HUES64 (cell line): ENCODE measurements around the gene GARS1.

Experiments
- H3K27ac ChIP-seq: 2 replicates; pipeline ENCODE4 v1.7.0; 2013; ENCODE audit warnings: low read depth, low read length, inconsistent platforms
- H3K27me3 ChIP-seq: 2 replicates; pipeline ENCODE4 v1.6.1; 2013; ENCODE audit warnings: mild to moderate bottlenecking, low read length; ENCODE audit not compliant: insufficient read depth
- H3K36me3 ChIP-seq: 2 replicates; pipeline ENCODE4 v1.6.1; 2013; ENCODE audit warnings: mild to moderate bottlenecking, low read length; ENCODE audit not compliant: insufficient read depth
- H3K4me1 ChIP-seq: 2 replicates; pipeline ENCODE4 v1.6.1; 2013; ENCODE audit warnings: mild to moderate bottlenecking, low read length, moderate library complexity; ENCODE audit not compliant: insufficient read depth
- H3K4me3 ChIP-seq: 2 replicates; pipeline ENCODE4 v1.5.1; 2013; ENCODE audit warnings: mild to moderate bottlenecking, low read length, moderate library complexity
- H3K9ac ChIP-seq: 2 replicates; pipeline ENCODE4 v1.6.1; 2013; ENCODE audit warnings: mild to moderate bottlenecking, low read depth, low read length
- H3K9me3 ChIP-seq: 2 replicates; pipeline ENCODE4 v1.6.1; 2013; ENCODE audit warnings: low read depth, low read length; ENCODE audit not compliant: insufficient read depth
- WGBS: fragments of 150-250, 120-280 bp; methylation state at CpG from one replicate; pipeline ENCODE4 v1.1.7; 2013; ENCODE audit warnings: missing lambda C conversion rate; 5-methylcytosine and 5-hydroxymethylcytosine counted together

Gene GARS1

DNA sequence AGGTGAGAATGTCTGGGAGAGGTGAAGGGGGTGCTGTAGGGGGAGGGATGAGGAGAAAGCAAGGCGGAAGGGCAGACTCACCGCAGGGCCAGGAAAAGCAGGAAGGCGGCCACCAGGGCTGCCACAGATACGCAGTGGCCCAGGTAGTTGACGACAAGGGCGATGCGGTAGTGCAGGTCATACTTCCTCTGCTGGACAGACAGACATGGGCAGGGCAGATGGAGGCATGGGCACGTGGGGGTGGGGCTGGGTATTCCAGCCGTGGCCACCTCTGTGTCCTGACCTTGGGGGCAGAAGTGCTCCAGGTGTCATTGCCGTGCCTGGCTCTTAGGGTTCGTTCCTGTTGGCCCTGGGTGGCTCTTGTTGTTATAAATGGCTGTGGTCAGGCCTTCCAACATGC, 70.8 kb downstream of the GARS1 start:
- 90% methylated on average over 11 of the region's 11 CpGs for WGBS
- no peaks in the 10 kb centered on the region for H3K4me1 ChIP-seq
- H3K9ac ChIP-seq = no peak overlapping the region
- no peaks in the 10 kb centered on the region for H3K27me3 ChIP-seq
- H3K9me3 ChIP-seq = no peaks in the 10 kb centered on the region
- no peaks in the 10 kb centered on the region for H3K36me3 ChIP-seq
- no peak overlapping the region for H3K4me3 ChIP-seq
- no peak overlapping the region for H3K27ac ChIP-seq

DNA sequence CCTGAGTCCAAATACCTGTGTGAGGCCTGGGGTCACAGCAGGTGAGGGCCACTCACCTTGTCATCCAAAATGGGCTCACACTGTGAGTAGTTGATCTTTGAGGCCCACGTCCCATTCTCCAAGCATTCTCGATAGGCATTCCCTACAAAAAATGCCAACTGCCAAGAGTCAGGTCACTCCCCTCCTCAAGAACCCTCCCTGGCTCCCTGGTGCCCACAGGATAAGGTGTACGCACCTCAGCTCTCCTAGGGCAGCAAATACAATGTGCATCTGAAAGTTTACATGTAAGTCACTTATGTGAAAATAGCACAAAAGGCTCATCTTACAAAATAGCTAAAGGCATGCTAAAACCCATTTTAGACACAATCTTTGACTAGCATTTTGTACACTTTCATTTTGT, 72.5 kb downstream of the GARS1 start:
- no peak overlapping the region for H3K4me3 ChIP-seq
- H3K9ac ChIP-seq = no peak overlapping the region
- no peaks in the 10 kb centered on the region for H3K4me1 ChIP-seq
- H3K27me3 ChIP-seq = no peaks in the 10 kb centered on the region
- whole genome bisulfite sequencing = 85% methylated on average over 3 of the region's 3 CpGs
- H3K36me3 ChIP-seq = no peaks in the 10 kb centered on the region
- H3K9me3 ChIP-seq = no peaks in the 10 kb centered on the region
- no peak overlapping the region for H3K27ac ChIP-seq

DNA sequence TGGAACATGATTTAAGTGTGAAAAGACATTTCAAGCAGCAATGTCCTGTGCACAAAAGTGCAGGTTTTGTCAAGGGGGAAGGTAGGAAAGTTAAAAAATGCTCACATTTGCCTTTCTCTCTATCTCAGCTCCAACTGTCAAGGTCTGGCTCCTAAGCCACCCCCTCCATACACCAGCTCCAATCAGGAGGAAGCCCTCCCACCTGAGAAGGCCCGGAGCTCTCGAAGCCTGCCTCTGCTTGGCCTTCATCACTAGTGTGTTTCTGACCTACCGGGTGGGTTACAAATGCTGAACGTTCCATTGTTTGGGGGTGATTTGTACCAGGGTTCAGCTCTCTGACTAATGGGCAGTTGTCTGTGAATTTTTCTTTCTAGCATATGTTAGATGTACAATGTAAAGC, 73.4 kb downstream of the GARS1 start:
- Histone ChIP-seq H3K4me1 (no peaks in the 10 kb centered on the region), H3K9me3 (no peaks in the 10 kb centered on the region), H3K36me3 (no peaks in the 10 kb centered on the region), H3K4me3 (no peak overlapping the region), H3K27me3 (no peaks in the 10 kb centered on the region), H3K9ac (no peak overlapping the region), H3K27ac (no peak overlapping the region)
- WGBS = 81% methylated on average over 4 of the region's 4 CpGs

DNA sequence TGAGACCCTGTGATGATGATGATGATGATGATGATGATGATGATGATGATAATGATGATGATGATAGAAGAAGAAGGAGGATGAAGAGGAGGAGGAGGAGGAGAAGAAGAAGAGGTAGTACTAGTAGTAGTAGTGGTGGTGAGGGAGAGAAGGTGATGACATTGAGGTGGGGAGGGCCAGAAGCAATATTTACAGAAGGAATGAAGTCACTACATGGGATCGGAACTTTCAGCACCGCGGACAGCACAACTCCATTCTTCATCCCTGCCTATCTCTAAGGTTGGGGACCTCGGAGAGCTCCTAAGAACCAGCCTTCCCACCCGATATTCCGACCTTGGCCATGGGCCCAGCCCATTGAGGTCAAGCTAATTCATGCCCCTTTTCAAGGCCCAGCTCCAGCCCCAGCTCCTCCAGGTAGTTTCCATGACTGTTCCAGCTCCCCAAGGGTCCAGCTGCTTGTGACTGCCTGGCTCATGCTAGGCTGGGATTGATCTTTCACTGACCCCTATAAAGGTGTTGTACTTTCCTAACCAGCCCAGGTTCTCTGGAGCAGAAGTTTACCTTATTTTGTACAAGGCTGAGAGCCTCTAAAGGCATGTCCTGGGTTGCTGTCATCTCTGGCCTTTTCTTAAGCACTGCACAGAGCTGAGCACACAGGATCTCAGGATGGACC, 77.3 kb downstream of the GARS1 start:
- Histone ChIP-seq H3K9ac (no peak overlapping the region), H3K9me3 (no peaks in the 10 kb centered on the region), H3K27ac (no peak overlapping the region)

DNA sequence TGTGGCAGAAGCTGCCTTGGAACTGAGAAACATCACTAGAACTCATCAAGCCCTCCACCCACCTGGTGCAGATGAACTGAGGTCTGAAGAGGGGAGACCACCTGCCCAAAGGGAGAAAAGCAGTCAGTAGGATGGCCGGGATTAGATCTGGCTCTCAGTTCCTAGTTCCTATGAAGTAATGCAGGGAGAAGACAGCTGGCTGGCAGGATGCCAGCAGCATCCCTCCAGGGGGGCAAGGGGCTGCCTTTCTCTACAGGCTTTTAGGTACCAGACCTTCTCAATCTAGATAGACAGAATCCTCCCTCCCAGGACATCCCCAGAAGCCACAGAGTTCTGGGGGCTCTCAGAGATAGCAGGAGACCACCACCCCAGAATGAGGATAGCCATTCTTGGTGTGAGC, 79.7 kb downstream of the GARS1 start:
- Histone ChIP-seq H3K4me3 (no peak overlapping the region), H3K9ac (no peak overlapping the region), H3K9me3 (no peaks in the 10 kb centered on the region), H3K27me3 (peaks cover 4% of the 10 kb centered on the region), H3K36me3 (no peaks in the 10 kb centered on the region), H3K4me1 (peaks cover 3% of the 10 kb centered on the region; the same call in 1 of the 2 replicates), H3K27ac (no peak overlapping the region)
- 82% methylated on average over 1 of the region's 1 CpG for WGBS

More for the DNA sequence above, 77.3 kb downstream of the GARS1 start:
- Histone ChIP-seq H3K4me1 (no peaks in the 10 kb centered on the region), H3K4me3 (no peak overlapping the region), H3K27me3 (no peaks in the 10 kb centered on the region), H3K36me3 (no peaks in the 10 kb centered on the region)
- WGBS = 12% methylated on average over 6 of the region's 6 CpGs

DNA sequence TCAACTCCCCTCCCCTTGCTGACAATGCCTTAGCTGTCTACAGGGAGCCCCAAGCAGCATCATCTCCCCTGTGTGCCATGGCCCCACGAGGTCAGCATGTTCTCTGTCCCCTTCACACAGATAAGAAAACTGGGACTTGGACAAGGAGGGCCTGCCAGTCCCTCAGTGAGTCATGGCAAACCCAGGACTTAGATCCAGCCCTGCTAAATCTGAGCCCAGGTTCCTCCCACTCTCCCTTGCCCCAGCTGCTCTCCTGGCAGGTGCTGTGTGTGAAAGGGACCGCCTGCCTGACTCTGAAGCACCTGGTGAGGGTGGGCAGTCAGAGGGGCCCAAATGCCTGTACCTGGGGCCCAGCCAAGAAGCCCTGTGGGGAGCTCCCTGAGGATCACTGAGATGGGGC, 80.2 kb downstream of the GARS1 start:
- Histone ChIP-seq H3K9me3 (no peaks in the 10 kb centered on the region), H3K4me1 (peaks cover 3% of the 10 kb centered on the region; the same call in 1 of the 2 replicates), H3K27ac (no peak overlapping the region), H3K4me3 (no peak overlapping the region), H3K36me3 (no peaks in the 10 kb centered on the region), H3K27me3 (peaks cover 9% of the 10 kb centered on the region), H3K9ac (no peak overlapping the region)
- 42% methylated on average over 2 of the region's 2 CpGs for WGBS

DNA sequence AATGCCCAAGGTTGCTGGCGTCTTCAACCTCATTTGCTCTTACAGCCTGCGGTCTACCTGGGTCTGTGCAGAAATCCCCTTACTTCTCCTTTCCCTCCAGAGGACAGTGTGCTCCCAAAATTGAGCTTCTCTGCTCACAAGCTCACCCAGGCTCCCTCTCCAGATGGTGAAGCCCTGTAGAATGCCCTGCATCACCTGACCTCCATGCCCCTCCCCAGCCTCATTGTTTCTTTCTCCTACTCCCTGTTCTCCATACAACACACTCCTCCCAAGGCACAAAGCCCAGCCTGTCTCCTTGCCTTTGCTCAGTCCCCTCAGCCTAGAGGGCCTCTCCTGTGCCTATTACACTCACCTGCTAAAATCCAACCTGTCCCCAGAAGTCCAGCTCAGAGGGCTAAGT, 84.1 kb downstream of the GARS1 start:
- H3K27ac ChIP-seq = no peak overlapping the region
- WGBS = 88% methylated on average over 2 of the region's 2 CpGs
- no peak overlapping the region for H3K4me3 ChIP-seq
- H3K27me3 ChIP-seq = peaks cover 47% of the 10 kb centered on the region
- no peaks in the 10 kb centered on the region for H3K36me3 ChIP-seq
- no peak overlapping the region for H3K9ac ChIP-seq
- H3K4me1 ChIP-seq = peaks cover 3% of the 10 kb centered on the region
- no peaks in the 10 kb centered on the region for H3K9me3 ChIP-seq

DNA sequence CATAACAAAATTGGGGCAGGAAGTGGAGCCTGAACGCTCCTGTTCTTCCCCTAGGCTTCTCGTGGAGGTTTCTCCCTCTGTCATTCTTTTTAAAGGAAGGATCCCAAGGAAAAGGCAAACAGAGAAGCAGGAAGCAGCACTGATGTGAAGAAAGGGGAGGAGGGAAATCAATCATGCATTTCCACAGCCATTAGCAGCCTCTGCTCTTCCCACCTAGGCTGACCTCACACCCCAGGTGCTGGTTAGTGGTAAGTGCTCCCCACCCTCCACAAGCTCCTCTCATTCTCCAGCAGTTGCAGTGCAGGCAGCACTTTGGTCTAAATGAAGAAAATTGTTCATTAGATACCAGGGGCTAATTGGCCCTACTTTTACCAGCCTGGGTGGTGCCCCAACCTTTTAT, 85.0 kb downstream of the GARS1 start:
- H3K36me3 ChIP-seq = no peaks in the 10 kb centered on the region
- peaks cover 3% of the 10 kb centered on the region for H3K4me1 ChIP-seq
- H3K4me3 ChIP-seq = no peak overlapping the region
- H3K9me3 ChIP-seq = no peaks in the 10 kb centered on the region
- no peak overlapping the region for H3K27ac ChIP-seq
- peaks cover 55% of the 10 kb centered on the region for H3K27me3 ChIP-seq
- WGBS = 17% methylated on average over 2 of the region's 2 CpGs
- no peak overlapping the region for H3K9ac ChIP-seq

DNA sequence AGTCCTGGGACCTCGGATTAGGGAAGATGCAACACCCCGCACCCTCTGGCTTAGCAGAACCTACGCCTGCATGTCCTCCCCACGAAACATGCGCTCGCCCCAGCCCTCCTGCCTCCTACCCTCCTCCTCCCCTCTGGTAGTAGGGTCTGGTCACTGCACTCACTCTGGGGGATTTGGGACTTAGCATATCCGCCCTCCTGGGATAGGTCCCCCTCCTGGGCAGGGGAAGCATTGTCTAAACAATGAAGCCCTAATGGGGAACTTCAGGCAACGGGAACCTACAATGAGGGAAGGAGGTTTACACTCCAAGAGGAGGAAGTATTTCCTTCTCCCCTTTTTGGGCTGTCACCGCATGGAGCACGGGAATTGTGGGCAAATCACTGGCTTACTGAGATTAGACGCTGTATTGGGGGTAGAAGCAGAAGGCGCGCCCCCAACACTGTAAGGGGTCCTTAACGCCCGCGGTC, 86.7 kb downstream of the GARS1 start:
- Histone ChIP-seq H3K36me3 (no peaks in the 10 kb centered on the region), H3K4me1 (peaks cover 3% of the 10 kb centered on the region), H3K9ac (no peak overlapping the region), H3K9me3 (no peaks in the 10 kb centered on the region), H3K27me3 (peaks cover 61% of the 10 kb centered on the region), H3K4me3 (peak overlapping the region; percentile 55), H3K27ac (no peak overlapping the region)
- 14% methylated on average over 15 of the region's 16 CpGs for WGBS

DNA sequence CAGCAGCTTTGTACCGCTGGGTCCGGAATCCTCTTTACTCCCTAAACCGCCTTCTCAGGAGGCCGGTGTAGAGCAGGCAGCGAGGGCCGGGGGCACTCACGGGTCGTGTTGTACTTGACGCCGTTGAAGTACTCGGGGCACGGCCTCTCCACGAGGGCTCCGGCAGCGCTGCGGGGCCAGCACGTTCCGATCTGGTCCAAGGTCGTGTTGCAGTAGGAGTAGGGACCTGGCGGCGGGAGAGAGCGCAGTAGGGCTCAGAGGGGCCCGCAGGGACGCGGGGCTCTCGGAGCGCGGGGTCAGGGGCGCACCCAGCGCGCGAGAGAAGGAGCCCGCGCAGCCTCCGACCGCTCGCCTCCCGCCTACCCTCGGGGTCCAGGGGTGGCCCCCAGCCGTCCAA, 87.1 kb downstream of the GARS1 start:
- Histone ChIP-seq H3K36me3 (no peaks in the 10 kb centered on the region), H3K9ac (no peak overlapping the region), H3K9me3 (no peaks in the 10 kb centered on the region), H3K27ac (no peak overlapping the region), H3K4me1 (peaks cover 3% of the 10 kb centered on the region), H3K27me3 (peaks cover 61% of the 10 kb centered on the region), H3K4me3 (peak overlapping the region; percentile 55)
- under 1% methylated on average over 40 of the region's 40 CpGs for WGBS

DNA sequence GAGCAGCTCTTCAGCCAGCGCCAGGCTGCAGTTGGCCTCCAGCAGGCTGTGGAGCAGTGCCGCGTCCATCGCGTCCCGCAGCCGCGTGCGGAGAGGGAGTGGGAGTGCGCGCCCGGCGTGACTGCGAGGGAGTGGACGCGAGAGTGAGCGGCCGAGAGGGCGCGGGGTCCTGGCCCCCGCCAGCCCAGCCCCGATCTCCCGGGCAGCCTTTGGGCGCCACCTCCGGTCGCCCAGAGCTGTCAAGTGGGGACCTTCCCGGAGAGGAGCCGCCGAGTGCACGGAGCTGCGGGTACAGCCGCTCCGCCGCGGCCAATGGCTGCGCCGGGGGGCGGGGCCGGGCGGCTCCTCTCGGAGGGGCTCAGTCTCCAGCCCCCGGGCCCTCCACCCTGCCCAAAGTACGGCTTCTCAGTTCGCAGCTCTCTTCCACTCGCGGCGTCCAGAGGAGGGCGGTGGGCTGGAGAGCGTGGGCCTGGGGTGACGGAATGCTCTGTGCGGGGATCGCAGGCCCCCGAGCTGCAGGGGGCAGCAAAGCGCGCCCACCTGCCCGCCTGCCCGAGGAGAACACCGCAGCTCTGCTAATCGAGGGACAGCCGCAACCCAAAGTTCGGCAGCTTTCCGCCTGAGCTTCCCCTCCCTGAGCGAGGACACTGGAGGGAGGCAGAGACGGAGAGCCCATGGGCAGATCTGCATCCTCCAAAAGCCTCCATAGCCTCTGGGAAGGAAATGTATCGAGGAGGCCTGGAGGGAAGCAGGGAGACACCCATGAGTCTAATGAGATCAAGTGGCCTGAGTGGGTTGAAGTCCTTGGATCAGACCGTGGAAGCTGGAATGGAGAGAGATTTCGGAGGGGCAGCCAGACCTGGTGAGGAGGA, 87.8 kb downstream of the GARS1 start, which contains the start of gene CRHR2:
Gene CRHR2, minus strand, starts transcription at position 245 of the 872 bp plus-strand sequence. Its CDS starts 176 bp downstream, at position 69.
- WGBS = 4% methylated on average over 67 of the region's 67 CpGs
- H3K4me1 ChIP-seq = peaks cover 3% of the 10 kb centered on the region
- H3K9ac ChIP-seq = no peak within 1 kb of the TSS
- no peak within 1 kb of the TSS for H3K27ac ChIP-seq
- no peaks in the 10 kb centered on the region for H3K36me3 ChIP-seq
- H3K27me3 ChIP-seq = peaks cover 61% of the 10 kb centered on the region
- H3K9me3 ChIP-seq = no peaks in the 10 kb centered on the region
- peak within 1 kb of the TSS; percentile 55 for H3K4me3 ChIP-seq
